GM23248 (cell line): ENCODE measurements around the gene TIGD2. TPM values are rescaled to one million over a fixed set of nuclear protein-coding genes. Genes with fewer than 3 reads are reported as not detected.

Experiments
- DNase-seq: peaks from one replicate; pipeline ENCODE4 v3.0.0-alpha.2; 2015
- H2AFZ ChIP-seq: fragments of 200-600 bp; sonication (generic); 2 replicates; pipeline ENCODE4 v1.6.1; 2016; ENCODE audit warnings: antibody characterized with exemption
- H3F3A ChIP-seq: fragments of 200-600 bp; sonication (generic); 2 replicates; pipeline ENCODE4 v1.6.1; 2016; ENCODE audit warnings: mild to moderate bottlenecking, antibody characterized with exemption, mixed run types; ENCODE audit not compliant: insufficient read depth
- H3K27ac ChIP-seq: fragments of 200-600 bp; sonication (generic); 2 replicates; pipeline ENCODE4 v1.5.1; 2016; ENCODE audit warnings: mild to moderate bottlenecking
- H3K27me3 ChIP-seq: fragments of 200-600 bp; sonication (generic); replicated peaks from 2 replicates; pipeline ENCODE4 v1.6.1; 2016; ENCODE audit warnings: mild to moderate bottlenecking; ENCODE audit not compliant: insufficient read depth
- H3K36me3 ChIP-seq: fragments of 200-600 bp; sonication (generic); 2 replicates; pipeline ENCODE4 v1.6.1; 2016; ENCODE audit warnings: low read depth, mild to moderate bottlenecking
- H3K4me1 ChIP-seq: fragments of 200-600 bp; sonication (generic); 2 replicates; pipeline ENCODE4 v1.6.1; 2016; ENCODE audit warnings: mild to moderate bottlenecking; ENCODE audit not compliant: insufficient read depth
- H3K4me2 ChIP-seq: fragments of 200-600 bp; sonication (generic); one replicate; pipeline ENCODE4 v1.6.1; 2016; ENCODE audit warnings: mild to moderate bottlenecking; ENCODE audit not compliant: unreplicated experiment
- H3K4me3 ChIP-seq: fragments of 200-600 bp; sonication (generic); 2 replicates; pipeline ENCODE4 v1.5.1; 2016; ENCODE audit warnings: mild to moderate bottlenecking
- H3K79me2 ChIP-seq: fragments of 200-600 bp; sonication (generic); 2 replicates; pipeline ENCODE4 v1.6.1; 2016; ENCODE audit warnings: mild to moderate bottlenecking; ENCODE audit not compliant: insufficient read depth
- H3K9ac ChIP-seq: fragments of 200-600 bp; sonication (generic); 2 replicates; pipeline ENCODE4 v1.6.1; 2016; ENCODE audit warnings: mild to moderate bottlenecking
- H3K9me2 ChIP-seq: fragments of 200-600 bp; sonication (generic); 2 replicates; pipeline ENCODE4 v1.6.1; 2016; ENCODE audit warnings: mixed run types, mild to moderate bottlenecking, moderate library complexity; ENCODE audit not compliant: insufficient read depth
- H3K9me3 ChIP-seq: fragments of 200-600 bp; sonication (generic); one replicate; pipeline ENCODE4 v1.6.1; 2017; ENCODE audit warnings: low read depth
- H4K20me1 ChIP-seq: fragments of 200-600 bp; sonication (generic); 2 replicates; pipeline ENCODE4 v1.6.0; 2016; ENCODE audit not compliant: insufficient read depth
- EZH2 ChIP-seq: fragments of 200-600 bp; sonication (generic); IDR thresholded peaks from 2 replicates; pipeline ENCODE4 v1.6.1; 2018; ENCODE audit warnings: antibody characterized with exemption, mild to moderate bottlenecking; ENCODE audit not compliant: insufficient read depth, poor library complexity, severe bottlenecking
- EZH2phosphoT487 ChIP-seq: fragments of 200-600 bp; sonication (generic); IDR thresholded peaks from 2 replicates; pipeline ENCODE4 v1.6.1; 2018; ENCODE audit warnings: antibody characterized with exemption, moderate library complexity, mild to moderate bottlenecking, low read depth; ENCODE audit not compliant: insufficient read depth
- WGBS, 2 experiments: methylation state at CpG; one replicate each; pipeline ENCODE4 v1.1.6; 2015 to 2017; ENCODE audit warnings: low lambda C conversion rate in 2 of 2, low coverage in 1 of 2; ENCODE audit errors: missing lambda C conversion rate in 2 of 2; 5-methylcytosine and 5-hydroxymethylcytosine counted together
- in situ Hi-C: fragments of 300-500 bp; cut with MboI; formaldehyde crosslinking; loops from 2 replicates; pipeline ENCODE4 v1.15.0; 2020
- polyA plus RNA-seq: library from polyadenylated mRNA; unstranded; fragments of >200 nt; fragmentation: Nextera tagmentation; extraction: Ambion mirVana; gene quantifications from 2 replicates; pipeline ENCODE4 v1.2.1, GENCODE V29; 2016
- small RNA-seq: library from RNA; depleted of rRNA; stranded (forward); fragments of <200 nt; gene quantifications from one replicate; pipeline ENCODE3, GENCODE V24; 2014; ENCODE audit warnings: low read depth, low replicate concordance
- total RNA-seq: library from RNA; depleted of rRNA; stranded (reverse); fragments of >200 nt; shearing (Covaris generic); gene quantifications from 2 replicates; pipeline ENCODE4 v1.2.3, GENCODE V29; 2014; rRNA removed

Gene TIGD2
- total and polyA plus RNA-seq, 2 experiments from 2014 or later: 7.6 to 9.9 TPM

- H3K9me2 ChIP-seq: no peaks in the 10 kb centered on the region
- H3K27ac ChIP-seq: no peak overlapping the region
- H3K9me3 ChIP-seq: no peaks in the 10 kb centered on the region
- H3K9ac ChIP-seq: no peak overlapping the region
- no peaks in the 10 kb centered on the region for H3K36me3 ChIP-seq
- no peaks in the 10 kb centered on the region for H3K79me2 ChIP-seq
- no peaks in the 10 kb centered on the region for H3K4me1 ChIP-seq
- no peak for DNase-seq
- TF ChIP-seq EZH2 (no peak), EZH2phosphoT487 (no peak)
- no peak overlapping the region for H3K4me3 ChIP-seq
- in situ Hi-C loops: no loop called here
- no peak overlapping the region for H3K4me2 ChIP-seq
- H2AFZ ChIP-seq: no peak overlapping the region
- H3K27me3 ChIP-seq: 0 out of 2 replicates have a peak, but pooled peaks cover 4% of the 10 kb centered on the region
- H4K20me1 ChIP-seq: no peaks in the 10 kb centered on the region
- H3F3A ChIP-seq: no peaks in the 10 kb centered on the region
- WGBS, 2 experiments: 55 to 59% methylated on average over 2 of the region's 2 CpGs
Observed at GRCh38 chr4:89164400-89164799, 53.1 kb downstream of the TIGD2 start.

Small RNA genes lying within 50 kb of the gene (small RNA-seq; reads per million reads assigned to genes)
- not detected for gene RNU6-907P

Other genes starting within 250 kb of the TIGD2 start
- gene FAM13A, start 54.3 kb upstream of the TIGD2 start, total RNA-seq: 6.6 and 7.8 TPM in 2 replicates
- 5.3 and 5.5 TPM in 2 replicates for gene FAM13A, start 54.3 kb upstream of the TIGD2 start, polyA plus RNA-seq
- gene GPRIN3, start 196.3 kb downstream of the TIGD2 start, total RNA-seq: not detected in 2 replicates
- gene GPRIN3, start 196.3 kb downstream of the TIGD2 start, polyA plus RNA-seq: 0.01 and 0.05 TPM in 2 replicates